ENCODE results near the gene PPP1R14B.

GRCh38 chr11:64245797-64246620 lies 734 bp downstream of the PPP1R14B start:
- TF ChIP-seq CTCF (IDR thresholded peaks at IDR 0.05 in 4 of 5, conservative IDR thresholded peaks at IDR 0.05 in 1 of 5), result no peak
- TF ChIP-seq POLR2A (IDR thresholded peaks at IDR 0.05), result peak; percentile 47 to 79

Data from gastrocnemius medialis (tissue), 4 donors.